ENCODE measurements around the gene NUP98.

The NUP98 gene

DNA sequence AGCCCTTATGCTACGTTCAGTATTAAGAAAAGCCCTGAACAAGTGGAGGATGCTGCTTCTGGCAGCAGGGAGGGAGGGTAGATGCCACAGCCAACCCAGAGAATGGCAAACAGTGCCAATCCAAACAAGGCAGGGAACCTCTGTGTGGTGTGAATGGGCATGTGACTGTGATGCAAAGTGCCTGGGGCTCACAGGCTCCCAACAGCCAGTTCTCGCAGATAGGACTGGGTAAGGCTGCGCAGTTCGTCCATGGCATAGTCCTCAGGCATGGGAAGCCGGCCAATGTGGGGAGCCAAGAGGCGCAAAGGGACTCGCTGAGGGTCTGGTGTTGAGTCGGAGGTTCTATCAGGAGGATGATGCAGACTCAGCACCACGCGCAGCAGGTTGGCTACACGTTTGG is 121.4 kb downstream of the NUP98 start:
- no peak overlapping the region for H3K4me2 ChIP-seq (ENCODE audit: insufficient read depth, low read length)
- H4K20me1 ChIP-seq (ENCODE audit: insufficient read depth, low read length) = no peaks in the 10 kb centered on the region
- H3K27me3 ChIP-seq (ENCODE audit: insufficient read depth, low read length, poor library complexity) = no peaks in the 10 kb centered on the region
- no peaks in the 10 kb centered on the region for H3K9me3 ChIP-seq (ENCODE audit: insufficient read depth, low read length, severe bottlenecking)
- no peak for DNase-seq
- peaks cover 89% of the 10 kb centered on the region for H3K36me3 ChIP-seq (ENCODE audit: insufficient read depth, low read length)
- no peak overlapping the region for H2AFZ ChIP-seq (ENCODE audit: low read depth, low read length)
- H3K4me1 ChIP-seq (ENCODE audit: insufficient read depth, low read length) = no peaks in the 10 kb centered on the region
- ATAC-seq (ENCODE audit: insufficient read depth, low read depth) = no peak
- H3K79me2 ChIP-seq (ENCODE audit: insufficient read depth, low read length) = no peaks in the 10 kb centered on the region
- no peak overlapping the region for H3K4me3 ChIP-seq (ENCODE audit: low read depth in 1 of 2, low read length in 2 of 2)
- TF ChIP-seq EZH2 (IDR thresholded peaks at IDR 0.05; ENCODE audit: borderline replicate concordance, low read depth, low read length, severe bottlenecking) (no peak), CTCF (IDR thresholded peaks at IDR 0.05; ENCODE audit: borderline replicate concordance, extremely low read depth, low read length, poor library complexity, severe bottlenecking) (no peak)
- H3K27ac ChIP-seq (ENCODE audit: low read length) = no peak overlapping the region
- H3K9ac ChIP-seq (ENCODE audit: low read depth, low read length) = no peak overlapping the region

GRCh38 chr11:3674189-3674588 is 123.2 kb downstream of the NUP98 start:
- Histone ChIP-seq H3K4me2 (ENCODE audit: insufficient read depth, low read length) (no peak overlapping the region), H3K9ac (ENCODE audit: low read depth, low read length) (no peak overlapping the region), H3K79me2 (ENCODE audit: insufficient read depth, low read length) (no peaks in the 10 kb centered on the region), H3K36me3 (ENCODE audit: insufficient read depth, low read length) (peaks cover 84% of the 10 kb centered on the region), H3K4me3 (ENCODE audit: low read depth in 1 of 2, low read length in 2 of 2) (no peak overlapping the region), H2AFZ (ENCODE audit: low read depth, low read length) (no peak overlapping the region), H3K9me3 (ENCODE audit: insufficient read depth, low read length, severe bottlenecking) (no peaks in the 10 kb centered on the region), H4K20me1 (ENCODE audit: insufficient read depth, low read length) (no peaks in the 10 kb centered on the region), H3K4me1 (ENCODE audit: insufficient read depth, low read length) (no peaks in the 10 kb centered on the region), H3K27ac (ENCODE audit: low read length) (no peak overlapping the region), H3K27me3 (ENCODE audit: insufficient read depth, low read length, poor library complexity) (no peaks in the 10 kb centered on the region)
- no peak for TF ChIP-seq CTCF (IDR thresholded peaks at IDR 0.05; ENCODE audit: borderline replicate concordance, extremely low read depth, low read length, poor library complexity, severe bottlenecking)
- no peak for TF ChIP-seq EZH2 (IDR thresholded peaks at IDR 0.05; ENCODE audit: borderline replicate concordance, low read depth, low read length, severe bottlenecking)
- no peak for DNase-seq
- ATAC-seq (ENCODE audit: insufficient read depth, low read depth) = no peak

DNA sequence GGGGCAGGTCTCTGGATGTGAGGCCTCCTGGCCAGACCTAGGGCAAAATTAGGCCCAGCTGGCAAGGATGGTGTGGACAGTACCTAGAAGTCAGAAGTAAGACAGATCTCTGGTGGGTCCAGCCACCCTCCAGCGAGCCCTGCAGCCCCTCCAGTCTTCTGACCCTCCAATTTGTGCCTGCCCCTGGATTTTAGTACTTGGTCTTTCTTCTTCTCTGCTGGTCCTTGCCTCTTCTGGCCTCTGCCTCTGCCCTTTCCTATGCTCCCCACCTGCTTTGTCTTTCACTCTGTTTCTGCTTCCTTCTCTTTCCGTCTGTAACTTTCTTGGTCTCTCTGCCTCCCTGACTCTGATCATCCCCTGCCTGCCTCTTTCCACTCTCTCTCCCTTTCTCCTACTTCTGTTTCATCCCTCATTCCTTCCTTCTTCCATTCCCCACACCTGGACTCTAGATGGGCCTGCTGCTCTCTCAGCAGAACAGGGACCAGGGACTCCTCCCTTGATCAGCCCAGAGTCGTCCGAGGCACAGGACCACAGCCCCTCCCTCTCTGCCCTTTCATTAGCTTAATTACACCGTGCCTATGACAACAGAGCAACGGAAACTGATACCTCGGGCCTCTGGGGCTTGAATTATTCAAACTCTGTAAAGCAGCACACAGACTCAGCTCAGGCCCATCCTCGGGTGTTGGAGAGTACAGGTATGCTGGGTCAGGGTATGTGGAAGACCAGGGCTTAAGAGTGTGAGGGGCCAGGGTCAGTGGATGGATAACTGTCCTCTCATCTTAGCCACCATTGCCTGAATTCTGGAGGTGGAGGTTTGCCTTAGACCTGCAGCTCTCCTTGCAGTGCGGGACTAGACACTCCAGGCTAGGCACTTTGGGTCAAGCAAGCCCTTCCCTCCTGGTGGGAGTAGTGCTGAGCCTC is 125.8 kb downstream of the NUP98 start, which contains the start of gene CHRNA10:
CHRNA10 (minus strand) TSS at position 51 of the 921 bp plus-strand sequence. CDS start 72 bp downstream, outside the sequence.
- ATAC-seq (ENCODE audit: insufficient read depth, low read depth) (no peak), DNase-seq (no peak)
- TF ChIP-seq CTCF (IDR thresholded peaks at IDR 0.05; ENCODE audit: borderline replicate concordance, extremely low read depth, low read length, poor library complexity, severe bottlenecking) (no peak), EZH2 (IDR thresholded peaks at IDR 0.05; ENCODE audit: borderline replicate concordance, low read depth, low read length, severe bottlenecking) (no peak)
- Histone ChIP-seq H3K4me1 (ENCODE audit: insufficient read depth, low read length) (no peaks in the 10 kb centered on the region), H3K9ac (ENCODE audit: low read depth, low read length) (no peak within 1 kb of the TSS), H3K79me2 (ENCODE audit: insufficient read depth, low read length) (no peaks in the 10 kb centered on the region), H3K4me3 (ENCODE audit: low read depth in 1 of 2, low read length in 2 of 2) (no peak within 1 kb of the TSS), H3K4me2 (ENCODE audit: insufficient read depth, low read length) (no peak within 1 kb of the TSS), H3K36me3 (ENCODE audit: insufficient read depth, low read length) (peaks cover 69% of the 10 kb centered on the region), H3K27me3 (ENCODE audit: insufficient read depth, low read length, poor library complexity) (no peaks in the 10 kb centered on the region), H3K9me3 (ENCODE audit: insufficient read depth, low read length, severe bottlenecking) (no peaks in the 10 kb centered on the region), H3K27ac (ENCODE audit: low read length) (no peak within 1 kb of the TSS), H4K20me1 (ENCODE audit: insufficient read depth, low read length) (no peaks in the 10 kb centered on the region; the same call in 1 of the 2 replicates), H2AFZ (ENCODE audit: low read depth, low read length) (no peak within 1 kb of the TSS)

Measured in DND-41 (cell line).